Measurements from ENCODE around the gene GLTPD2.

- TF ChIP-seq CTCF (IDR thresholded peaks at IDR 0.05) (no peak), POLR2A (IDR thresholded peaks at IDR 0.05) (no peak)
Observed at GRCh38 chr17:4816826-4817225, 28.1 kb downstream of the GLTPD2 start.

Data from body of pancreas (tissue), 4 donors.